SKM-1 treated with dmso at 0.1 percent for 144 hours (cell line): ENCODE measurements around the gene GNB1.

Experiments
- DNase-seq: peaks from one replicate; lab custom pipeline; 2025; ENCODE audit not compliant: unreplicated experiment; lab: John Stamatoyannopoulos, UW

Gene GNB1

DNA sequence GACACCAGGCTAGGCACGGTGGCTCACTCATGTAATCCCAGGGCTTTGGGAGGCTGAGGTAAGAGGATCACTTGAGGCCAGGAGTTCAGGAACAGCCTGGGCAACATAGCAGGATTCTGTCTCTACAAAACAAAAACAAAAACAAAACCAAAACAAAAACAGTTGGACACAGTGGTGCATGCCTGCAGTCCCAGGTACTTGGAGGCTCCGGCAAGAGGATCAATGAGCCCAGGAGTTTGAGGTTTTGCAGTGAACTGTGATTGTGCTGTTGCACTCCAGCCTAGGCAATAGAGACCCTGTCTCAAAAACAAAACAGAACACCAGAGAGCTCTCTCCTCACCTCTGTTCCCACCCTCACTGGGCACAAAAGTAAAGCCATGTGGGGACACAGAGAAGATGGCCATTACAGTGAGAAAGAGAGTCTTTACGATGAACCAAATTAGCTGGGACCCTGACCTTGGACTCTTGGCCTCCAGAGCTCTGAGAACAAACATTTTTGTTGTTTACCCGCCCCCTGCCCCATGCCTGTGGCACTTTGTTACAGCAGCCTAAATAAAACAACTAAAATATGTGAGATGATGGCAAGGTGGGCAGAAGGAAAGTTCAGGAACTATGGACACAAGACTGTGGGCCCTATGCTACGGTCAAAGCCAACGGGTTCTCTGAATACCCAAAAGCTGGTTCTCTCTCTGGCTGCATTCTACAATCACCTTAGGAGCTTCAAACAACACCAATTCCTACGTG, 122.5 kb downstream of the GNB1 start:
- DNase-seq, result no peak

DNA sequence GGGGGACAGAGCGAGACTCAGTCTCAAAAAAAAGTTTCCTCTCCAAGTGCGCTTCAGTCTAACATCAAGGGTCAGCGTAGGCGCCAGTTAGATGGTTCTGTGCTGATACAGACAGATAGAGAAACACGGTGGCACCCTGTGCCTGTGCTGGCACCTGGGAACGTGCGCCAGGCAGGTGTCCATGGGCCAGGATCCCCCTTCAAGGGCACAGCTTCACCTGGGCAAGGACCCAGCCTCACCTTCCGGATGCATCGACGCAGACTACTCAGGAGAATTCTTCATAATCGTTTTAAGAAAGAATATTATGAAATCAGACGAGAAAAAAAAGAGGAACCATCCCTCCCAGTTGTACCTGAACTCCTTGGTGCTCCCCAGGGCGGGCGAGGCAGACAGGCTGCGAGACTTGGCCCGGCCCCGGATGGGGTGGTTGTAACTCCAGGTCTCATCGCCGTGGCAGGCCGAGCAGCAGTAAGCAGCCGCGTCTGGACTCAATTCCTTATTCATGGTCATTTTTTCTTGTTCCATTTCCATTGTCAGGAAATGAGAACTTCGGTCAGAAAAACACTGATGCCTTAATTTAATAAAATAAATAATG, 125.9 kb downstream of the GNB1 start:
- peak; percentile 87 for DNase-seq

DNA sequence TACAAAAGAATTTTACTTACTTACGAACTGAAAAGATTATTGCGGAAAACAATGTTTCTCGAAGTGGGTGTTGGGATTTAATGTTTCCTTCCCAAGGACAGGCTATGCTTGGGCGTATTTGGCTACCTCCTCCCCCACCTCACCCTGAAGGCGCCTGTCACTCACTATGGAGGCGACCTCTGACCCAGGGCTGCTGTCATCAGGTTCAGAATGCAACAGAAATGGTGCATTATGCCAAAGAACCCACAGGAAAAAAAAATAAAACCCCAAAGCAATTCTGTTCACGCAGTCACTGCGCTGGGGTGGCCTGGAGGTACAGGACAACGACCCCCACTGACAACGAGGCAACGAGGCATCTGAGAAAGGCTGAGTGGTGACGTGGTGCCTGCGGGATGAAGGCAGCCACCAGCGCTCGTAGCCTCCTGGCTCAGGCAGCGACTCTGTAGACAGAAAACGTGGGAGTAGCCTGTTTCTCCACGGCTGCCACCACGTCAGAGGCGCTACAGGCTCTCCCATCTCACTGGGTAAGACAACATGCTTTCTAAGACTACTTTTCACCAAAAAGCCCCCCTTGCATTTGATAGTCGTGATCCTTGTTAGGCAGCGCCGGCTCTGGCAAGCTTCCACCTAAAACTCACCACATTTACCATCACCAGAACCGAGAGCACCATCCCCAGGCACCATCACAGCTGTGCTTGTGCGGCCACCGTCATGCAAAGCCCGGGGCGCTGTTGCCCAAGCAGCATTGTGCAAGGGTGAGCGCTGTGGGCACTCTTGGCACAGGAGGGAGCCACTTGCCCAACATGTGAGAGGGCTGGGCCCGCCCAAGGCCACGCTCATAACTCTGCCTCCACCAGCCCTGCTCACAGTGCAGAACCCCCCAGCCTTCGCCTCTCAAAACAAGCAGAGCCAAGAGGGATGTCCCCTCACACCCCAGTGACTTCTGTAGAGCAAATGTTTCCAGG, 126.9 kb downstream of the GNB1 start:
- peak; percentile 90 for DNase-seq

DNA sequence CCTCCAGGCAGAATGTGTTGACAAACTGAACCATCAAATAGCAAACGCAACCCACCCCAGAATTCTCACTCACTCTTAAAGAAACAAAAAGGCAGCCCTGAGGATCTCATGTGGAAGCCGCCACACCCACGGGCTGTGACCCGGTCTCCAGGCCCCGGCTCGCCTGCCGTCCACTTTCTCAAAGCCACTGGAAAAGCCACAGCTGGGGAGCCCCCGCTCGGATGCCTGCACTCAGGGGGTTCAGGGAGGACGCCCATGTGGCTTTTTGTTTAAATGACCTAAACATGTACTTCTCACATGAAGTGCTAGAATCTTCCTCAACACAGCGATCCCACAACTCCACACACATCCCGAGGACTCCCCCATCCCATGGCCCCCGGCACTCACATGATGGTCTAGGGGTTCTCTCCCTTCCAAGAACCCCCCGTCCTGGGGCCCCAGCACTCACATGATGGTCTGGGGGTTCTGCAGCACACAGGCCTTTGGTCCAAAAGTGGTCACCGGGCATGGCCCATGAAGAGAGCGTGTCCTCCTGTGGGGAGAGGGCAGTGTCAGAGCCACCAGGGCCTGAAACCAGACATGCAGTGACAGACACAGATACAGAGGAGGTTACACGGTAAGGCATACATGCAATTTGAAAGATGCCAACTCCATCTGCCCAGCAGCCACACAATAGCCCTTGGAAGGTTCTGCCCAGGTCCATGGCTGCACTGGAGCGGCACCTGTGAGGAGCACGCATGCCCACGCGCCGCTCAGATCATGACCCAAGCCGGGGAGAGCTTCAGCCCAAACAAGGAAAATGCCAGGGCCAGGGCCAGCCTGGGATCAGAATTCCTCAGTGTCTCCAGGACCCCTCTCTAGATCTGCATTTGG, 129.1 kb downstream of the GNB1 start:
- no peak for DNase-seq

DNA sequence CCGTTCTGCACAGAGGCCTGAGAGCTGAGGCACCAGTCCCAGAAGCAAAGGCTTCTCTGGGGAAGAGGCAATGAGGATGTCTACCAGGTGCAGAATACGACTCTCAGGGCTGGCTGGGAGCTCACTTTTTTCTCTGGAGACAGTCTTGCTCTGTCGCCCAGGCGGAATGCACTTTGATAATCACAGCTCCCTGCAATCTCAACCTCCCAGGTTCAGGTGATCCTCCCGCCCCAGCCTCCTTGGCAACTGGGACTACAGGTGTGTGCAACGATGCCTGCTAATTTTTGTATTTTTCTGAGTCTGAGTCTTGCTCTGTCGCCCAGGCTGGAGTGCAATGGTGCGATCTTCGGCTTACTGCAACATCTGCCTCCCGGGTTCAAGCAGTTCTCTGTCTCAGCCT, 130.2 kb downstream of the GNB1 start:
- no peak for DNase-seq

DNA sequence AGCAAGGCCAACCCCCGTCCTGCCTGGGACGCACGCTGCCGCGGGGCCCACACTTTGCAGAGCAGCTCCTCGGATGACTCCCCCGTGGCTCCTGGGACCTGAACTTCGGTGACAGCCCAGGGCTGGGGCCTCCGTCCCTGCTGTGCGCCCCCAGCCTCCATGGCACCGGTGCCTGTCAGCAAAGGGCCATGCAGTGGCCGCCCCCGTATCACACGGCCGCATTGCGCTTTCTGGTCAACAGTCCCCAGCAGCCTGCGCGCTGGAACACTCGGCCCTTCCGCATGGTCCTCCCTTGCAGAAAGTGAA, 130.6 kb downstream of the GNB1 start:
- no peak for DNase-seq

DNA sequence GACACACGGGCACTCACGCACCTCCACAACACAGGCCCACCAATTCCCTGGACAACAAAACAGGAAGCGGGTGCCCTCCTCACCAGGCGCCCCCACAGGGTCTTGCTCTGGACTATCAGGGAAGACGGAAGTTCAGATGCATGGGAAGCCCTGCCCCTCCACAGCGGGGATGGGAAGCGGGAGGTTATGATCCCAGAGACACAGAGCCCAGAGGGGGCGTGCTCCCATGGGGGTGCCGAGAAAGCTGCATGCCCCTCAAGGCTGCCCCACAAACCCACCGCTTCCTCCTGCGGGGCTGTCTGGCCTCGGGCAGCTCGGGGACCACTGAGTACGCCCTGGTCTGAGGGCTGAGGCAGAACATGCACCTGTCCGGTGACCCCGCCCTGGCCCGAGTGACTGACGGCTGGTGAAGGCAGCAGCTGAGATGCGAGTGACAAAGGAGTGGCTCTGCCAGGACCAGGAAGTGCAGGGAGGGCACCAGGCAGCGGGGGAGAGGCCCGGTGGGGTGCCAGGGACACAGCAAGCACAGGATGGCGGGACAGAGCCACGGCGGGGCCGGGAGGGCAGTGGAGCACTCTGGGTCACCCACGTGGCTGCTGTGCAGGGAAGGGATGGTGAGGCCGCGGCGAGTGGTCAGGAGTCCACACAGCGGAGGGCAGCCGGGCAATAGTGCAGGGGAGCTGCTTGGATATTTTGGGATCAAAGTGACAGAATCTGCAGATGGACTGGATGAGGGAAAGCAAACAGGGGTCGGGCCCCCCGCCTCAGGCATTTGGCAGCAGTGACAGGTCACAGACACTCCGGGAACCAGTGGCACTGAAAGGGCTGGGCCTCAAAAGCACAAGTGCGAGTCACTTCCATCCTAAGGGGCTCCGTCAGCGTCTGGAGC, 131.2 kb downstream of the GNB1 start:
- no peak for DNase-seq

DNA sequence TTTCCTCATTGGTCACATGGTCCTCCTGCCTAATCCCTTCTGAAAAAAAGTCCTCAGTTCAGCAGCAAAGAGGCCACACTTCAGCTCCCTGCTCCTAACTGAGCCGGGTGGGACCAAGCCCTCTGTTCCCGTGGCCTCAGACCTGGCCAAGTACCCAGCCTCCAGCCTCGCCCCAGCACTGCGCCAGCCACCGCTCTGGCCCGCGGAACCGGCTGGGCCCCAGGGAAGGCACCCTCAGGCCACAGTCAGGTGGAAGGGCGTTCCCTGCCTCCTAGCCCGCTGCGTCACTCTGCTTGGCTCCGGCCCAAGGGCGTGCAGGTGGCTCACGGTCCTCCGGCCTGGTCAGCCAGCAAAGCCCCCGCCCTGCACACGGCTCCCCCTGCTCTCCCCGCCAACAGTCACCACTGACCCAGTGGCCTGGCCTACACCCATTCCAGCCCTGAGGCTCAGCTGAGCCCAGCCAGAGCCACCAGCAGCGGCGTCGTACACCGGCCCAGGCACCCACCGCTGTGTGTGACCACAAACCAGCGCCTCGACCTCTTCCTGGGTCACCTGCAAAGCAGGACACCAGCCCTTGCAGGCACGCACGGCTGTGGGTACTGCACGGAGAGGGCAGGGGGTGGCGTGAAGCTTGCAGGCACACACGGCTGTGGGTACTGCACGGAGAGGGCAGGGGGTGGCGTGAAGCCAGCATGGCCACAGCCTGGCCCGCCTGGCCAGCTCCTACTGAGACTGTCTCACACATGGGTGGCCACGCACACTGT, 132.0 kb downstream of the GNB1 start:
- no peak for DNase-seq

DNA sequence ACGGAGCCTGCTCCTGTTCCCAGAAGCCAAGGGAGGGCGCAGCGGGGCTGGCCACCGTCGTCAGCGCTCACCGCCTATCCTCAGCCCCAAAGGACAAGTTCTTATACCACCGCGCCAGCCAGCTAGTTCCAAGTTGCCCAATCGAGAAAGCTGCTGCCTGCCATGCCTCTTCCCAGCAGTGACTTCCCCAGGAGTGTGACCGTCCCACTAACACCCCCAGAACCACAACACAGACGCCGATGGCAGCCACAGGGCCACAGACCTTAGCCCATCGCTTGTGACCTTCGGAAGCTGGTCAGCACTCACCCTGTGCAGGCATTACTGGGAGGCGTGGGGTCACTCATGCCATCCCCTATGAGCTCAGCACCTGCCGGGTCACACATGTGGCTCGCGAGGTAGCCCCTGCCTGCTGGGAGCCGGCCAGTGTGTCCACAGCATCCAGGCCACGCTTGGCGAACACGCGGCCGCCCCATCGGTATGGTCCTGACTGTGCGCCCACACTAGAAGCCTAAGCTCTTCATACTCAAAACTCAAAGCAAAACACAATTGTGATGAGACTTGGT, 132.7 kb downstream of the GNB1 start:
- no peak for DNase-seq

DNA sequence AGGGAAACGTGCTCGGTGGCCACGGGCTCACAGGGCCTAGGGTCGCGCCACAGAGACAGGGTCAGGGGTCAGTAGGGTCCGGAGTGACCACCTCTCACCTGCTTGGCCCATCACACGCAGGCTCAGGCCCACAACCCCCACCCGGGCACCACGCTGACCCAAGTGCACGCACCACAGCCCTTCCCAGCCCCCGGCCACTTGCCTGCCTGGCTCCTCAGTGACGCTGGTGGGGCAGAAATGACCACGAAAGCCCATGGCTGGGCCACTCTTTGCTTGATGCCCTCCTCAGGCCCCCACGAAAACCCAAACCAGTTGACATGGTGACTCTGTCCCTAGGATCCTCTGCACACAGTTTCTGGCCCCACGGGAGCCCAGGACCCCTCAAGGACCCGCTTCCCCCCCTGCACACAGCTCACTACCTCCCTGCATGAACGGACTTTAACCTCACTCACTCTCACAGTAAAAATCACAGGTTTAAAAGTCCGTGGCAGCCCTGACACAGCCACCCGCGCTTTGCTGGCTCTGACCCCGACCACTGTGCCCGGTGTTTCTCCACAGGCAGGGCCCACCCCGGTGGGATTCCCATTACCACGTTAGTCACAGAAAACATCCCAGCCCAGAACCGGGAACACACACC, 133.3 kb downstream of the GNB1 start:
- DNase-seq, result no peak

DNA sequence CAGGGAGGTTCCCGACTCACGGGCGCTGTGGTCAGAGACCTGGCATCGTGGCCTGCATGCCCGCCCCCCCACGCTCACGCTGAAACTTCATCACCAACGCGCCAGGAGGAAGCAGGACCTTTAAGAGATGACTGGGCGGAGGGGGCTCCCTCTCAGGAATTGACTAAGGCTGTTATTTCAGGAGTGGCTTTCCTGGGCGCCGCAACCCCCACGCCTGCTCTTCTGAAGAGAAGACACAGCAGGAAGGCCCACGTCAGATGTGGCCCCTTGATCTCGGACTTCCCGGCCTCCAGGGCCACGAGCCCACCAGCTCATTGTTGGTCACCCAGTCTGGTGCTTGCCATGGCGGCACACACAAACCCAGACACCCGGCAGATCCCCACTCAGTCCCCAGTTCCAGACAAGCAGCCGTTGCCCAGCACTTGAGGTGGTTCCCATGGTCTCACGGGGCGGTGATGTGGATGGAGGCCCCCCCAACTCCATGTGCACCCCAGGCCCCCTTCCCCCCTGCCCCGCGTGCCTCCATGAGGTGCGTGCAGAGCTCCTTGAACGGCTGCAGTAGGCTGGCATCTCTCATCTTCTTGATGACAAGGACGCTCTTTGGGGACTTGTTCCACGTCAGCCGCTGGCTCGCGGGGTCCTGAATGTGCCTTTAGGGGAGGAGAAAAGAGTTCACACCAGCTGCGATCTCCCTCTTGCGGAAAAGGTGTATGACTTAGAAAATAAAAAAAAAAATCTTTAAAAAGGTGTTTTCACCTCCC, 134.0 kb downstream of the GNB1 start:
- DNase-seq, result no peak

DNA sequence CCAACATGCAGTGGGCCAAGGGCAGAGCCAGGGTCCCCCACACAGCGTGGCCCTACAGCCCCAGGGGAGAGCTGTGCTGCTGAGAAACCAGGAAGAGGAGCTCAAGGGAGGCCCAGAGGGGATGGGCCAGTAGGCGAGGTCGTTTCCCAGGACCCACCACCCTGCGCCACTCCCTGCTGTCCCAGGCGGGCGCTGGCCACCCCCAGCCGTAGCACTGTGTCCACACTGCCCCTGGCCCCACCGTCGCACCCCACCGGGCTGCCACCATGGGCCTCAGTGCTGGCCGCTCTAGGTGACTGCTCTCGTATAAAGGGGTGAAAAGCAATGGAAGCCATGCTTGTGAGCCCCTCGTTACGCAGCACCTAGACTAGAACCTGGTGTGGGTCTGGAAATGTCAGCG, 135.0 kb downstream of the GNB1 start:
- DNase-seq, result no peak

DNA sequence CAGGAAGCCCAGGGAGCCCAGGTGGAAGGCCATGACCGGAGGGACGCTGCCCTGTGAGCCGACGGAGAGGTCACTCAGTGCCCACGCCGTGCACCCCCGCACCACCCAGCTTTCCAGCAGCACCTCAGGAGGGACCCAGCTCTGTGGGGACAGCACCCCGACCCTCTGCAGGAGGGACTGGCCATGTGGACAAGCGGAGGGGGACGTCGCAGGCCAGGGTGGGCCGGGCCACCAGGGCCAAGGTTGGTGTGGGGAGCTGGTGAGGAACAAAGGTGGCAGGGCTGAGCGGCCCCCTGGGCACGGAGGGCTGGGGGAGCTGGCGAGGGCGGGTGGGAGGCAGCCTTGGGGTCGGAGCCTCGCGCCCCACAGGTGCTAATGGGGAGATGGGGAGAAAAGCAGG, 135.5 kb downstream of the GNB1 start:
- no peak for DNase-seq

DNA sequence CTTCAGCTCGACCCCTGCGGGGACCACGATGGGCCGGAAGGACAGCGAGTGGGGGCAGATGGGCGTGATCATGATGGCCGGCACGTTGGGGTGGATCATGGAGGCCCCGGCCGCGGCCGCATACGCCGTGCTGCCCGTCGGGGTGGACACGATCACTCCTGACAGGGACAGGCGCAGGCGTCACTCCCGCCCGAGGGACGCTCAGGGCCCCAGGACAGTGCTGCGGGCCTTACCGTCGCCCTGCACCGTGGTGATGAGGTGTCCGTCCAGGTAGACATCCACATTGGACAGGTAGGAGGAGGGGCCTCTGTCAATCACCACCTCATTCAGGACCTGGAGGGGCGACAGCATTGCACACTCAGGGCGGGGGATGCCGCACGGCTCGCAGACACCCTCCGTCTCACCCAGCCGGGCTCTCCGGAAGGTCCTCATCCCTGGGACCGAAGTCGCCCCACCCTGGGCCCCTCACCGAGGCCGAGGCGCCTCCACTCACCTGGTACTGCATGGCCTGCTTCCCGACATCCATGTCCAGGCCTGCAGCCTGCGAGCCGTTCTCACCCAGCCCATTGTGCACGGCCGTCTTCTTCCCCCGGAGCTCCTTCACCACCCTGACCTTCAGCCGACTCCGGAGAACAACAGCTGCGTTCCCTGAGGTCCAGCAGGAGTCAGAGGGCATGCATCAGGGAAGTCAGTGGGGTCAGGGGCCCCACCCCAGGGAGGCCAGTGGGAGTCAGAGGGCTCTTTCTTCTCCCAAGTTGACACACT, 136.7 kb downstream of the GNB1 start:
- DNase-seq, result no peak

DNA sequence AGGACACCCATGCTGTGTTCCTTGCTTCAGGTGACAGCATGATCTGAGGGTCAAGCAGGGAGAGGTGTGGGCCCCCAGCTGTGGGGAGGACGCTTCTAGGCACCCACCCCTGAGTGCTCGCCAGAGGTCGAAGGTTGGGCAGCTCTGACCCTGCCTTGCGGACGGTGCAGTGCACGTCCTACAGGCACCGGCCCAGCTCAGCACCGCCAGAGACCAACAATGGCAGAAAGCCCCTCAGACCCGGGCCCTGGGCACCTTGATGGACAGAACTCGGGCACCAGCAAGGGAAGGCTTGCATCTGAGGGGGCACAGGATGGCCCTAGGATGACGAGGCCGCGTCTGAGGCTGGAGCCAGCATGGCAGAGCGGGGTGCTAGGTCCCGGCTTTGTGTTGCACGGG, 137.3 kb downstream of the GNB1 start:
- DNase-seq, result no peak

DNA sequence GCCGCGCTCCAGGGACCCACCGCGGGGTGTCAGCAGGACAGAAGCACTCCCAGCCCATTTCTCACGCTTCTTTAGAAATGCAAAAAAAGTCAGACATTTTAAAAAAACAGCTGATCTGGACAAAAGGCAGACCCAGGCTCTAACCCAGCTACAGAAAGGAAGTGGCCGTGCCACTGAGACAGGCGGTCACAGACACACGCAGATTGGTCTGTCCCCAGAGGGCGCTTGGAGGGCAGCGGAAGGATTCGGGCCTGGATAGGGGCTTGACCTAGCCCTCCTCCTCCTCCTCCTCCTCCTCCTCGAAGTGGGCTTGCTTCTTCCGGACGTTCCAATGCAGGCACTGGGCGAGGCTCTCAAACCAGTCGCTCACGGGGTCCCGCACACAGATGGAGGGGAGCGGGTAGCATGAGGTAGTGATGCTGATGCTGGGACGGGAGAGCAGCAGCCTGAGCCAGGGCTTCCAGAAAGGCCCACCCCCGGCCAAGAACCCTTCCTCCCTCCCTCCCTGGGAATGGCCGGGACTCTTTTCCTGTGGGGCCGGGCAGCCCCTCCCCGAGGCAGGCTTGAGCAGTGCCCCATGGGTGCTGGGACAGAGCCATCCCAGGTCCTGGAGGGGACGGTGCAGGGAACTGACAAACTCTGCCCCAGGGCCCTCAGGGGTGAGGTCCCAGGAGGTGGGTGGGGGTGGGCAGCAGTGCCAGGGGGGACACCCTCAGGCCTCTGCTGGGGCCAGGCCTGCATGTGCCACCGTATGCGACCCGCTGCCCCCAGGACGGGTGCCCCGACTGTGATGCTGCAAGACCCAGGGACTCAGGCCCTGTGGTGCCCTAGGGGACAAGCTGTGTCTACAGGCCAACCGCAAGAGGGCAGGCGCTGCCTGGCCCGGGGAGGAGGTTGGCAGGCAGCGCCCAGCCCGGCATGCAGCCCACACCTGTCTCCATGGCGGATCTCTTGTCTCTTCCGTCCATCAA, 138.0 kb downstream of the GNB1 start:
- no peak for DNase-seq
